Ramos (cell line): Measurements from ENCODE around the gene TENM4.
"Not testable (repeated sequence)": the region's sequence is repeated elsewhere in the genome, so short reads cannot be mapped to it uniquely, and the experiment has no call there.

ENCODE experiments used
- in situ Hi-C: fragments of 300-500 bp; cut with MboI; formaldehyde crosslinking; loops from one replicate; pipeline ENCODE4 v1.14.3; 2022; ENCODE audit warnings: low sequenced_read_pairs; ENCODE audit not compliant: unreplicated experiment

The TENM4 gene

DNA sequence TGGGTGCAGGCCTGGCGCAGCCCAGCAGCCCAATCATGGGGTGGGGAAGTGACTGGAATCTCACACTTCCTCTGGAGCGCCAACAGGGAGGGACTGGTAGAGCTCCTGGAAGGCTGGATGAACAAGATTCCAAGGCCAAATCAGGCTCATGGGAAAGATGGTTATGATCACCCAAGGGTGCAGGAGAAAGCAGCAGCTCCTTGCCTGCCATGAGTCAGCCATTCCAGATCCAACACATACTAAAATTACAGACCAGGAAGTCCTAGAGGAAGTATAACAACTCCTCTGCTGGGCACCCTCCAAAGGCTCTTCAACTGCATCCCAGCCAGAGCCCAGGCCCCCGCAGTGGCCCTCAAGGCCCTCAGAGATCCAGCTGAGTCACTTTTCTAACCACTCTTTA is 427.3 kb downstream of the TENM4 start:
- in situ Hi-C loops: no loop called here

GRCh38 chr11:79011357-79011756 is 429.5 kb downstream of the TENM4 start:
- in situ Hi-C loops: no loop called here

DNA sequence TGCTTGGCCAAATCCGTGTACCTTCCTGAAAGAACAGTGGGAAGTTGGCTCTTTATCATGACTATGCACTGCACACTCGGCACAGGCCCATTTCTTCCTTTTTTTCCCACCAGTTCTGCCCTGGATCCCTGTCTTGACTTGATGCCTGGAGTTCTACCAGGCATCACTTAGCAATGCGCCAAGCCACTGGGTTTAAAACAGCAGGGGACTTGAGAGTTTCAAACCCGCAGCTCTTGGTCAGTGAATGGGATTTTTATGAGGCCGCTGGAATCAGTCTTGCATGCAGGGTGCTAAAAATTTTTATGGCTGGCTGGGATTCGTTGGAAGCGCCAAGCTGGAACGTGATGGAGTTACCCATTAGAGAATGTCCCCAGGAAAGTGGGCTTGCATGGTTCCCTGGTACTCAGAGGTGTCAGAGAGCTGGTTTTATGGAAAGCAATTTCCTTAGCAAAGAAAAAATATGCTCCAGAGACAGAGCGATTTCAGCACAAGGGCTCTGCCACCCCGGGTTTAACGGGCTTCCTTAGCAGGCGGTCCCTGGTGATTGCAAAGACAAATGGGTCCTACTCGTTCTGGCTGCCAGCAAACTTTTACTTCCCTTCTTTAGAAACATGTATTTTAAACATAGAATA is 432.9 kb downstream of the TENM4 start:
- in situ Hi-C loops: no loop called here

GRCh38 chr11:79006854-79007253 is 434.0 kb downstream of the TENM4 start:
- in situ Hi-C loops: no loop called here

- in situ Hi-C loops: no loop called here
Measured at GRCh38 chr11:78996007-78996406, 444.8 kb downstream of the TENM4 start.

- in situ Hi-C loops: no loop called here
Measured at GRCh38 chr11:78995171-78995570, 445.7 kb downstream of the TENM4 start.

GRCh38 chr11:78993802-78994430 is 446.9 kb downstream of the TENM4 start:
- in situ Hi-C loops: no loop called here

- in situ Hi-C loops: no loop called here
Measured at GRCh38 chr11:78991681-78992080, 449.1 kb downstream of the TENM4 start.

GRCh38 chr11:78990261-78990660 is 450.6 kb downstream of the TENM4 start:
- in situ Hi-C loops: no loop called here

DNA sequence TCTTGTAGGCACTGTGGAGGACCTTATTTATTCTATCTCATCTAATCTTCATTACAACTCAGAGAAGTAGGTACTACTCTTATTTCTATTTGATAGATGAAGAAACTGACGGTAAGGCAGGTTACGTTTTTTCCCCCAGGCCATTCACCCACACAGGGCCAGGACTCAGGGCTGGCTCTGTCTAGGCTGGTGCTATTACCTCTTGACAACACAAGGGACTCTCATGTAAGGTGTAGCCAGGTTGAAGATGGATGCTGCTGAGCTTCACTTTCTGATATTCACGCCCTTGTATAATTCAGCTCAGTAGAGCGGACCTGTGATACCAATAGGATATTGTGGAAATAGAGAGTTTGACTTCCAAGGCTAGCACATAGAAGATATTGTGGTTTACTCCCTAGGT is 453.1 kb downstream of the TENM4 start:
- in situ Hi-C loops: no loop called here

DNA sequence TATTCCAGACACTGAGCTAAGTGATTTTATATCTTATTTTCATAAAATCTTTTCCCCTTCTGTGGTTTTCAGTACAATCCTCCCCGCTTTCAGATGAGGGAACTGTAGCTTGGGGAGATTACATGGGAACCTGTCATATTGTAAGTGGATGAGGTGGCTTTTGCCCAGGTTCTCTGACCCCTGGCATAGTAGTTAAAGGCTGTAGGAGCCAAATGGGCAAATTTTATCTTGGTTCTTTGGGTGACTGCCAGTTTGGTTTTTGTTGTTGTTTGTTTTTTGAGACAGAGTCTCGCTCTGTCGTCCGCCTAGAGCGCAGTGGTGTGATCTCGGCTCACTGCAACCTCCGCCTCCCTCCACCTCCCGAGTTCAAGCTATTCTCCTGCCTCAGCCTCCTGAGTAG is 454.5 kb downstream of the TENM4 start:
- in situ Hi-C loops: no loop called here

DNA sequence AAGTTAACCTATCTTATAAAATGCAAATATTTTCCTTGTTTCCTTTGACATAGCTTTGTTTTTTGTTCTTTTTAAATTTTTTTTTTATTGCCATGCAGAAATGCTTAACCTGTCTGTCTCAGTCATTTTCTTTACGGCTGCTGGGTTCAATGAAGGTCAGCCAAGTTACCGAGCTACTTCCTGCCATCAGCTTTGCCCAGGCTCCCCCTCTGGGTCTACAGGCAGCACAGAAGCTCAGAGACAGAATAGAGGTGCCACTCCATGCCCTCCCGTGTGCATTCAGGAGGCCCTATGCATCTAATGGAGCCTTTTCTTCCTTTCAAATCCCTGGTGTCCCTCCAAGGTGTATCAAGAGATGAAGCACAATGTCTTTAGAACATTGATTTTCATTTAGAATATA is 455.2 kb downstream of the TENM4 start:
- in situ Hi-C loops: no loop called here

- in situ Hi-C loops: no loop called here
Measured at GRCh38 chr11:78982473-78982872, 458.4 kb downstream of the TENM4 start.

GRCh38 chr11:78981153-78981552 is 459.7 kb downstream of the TENM4 start:
- in situ Hi-C loops: no loop called here

DNA sequence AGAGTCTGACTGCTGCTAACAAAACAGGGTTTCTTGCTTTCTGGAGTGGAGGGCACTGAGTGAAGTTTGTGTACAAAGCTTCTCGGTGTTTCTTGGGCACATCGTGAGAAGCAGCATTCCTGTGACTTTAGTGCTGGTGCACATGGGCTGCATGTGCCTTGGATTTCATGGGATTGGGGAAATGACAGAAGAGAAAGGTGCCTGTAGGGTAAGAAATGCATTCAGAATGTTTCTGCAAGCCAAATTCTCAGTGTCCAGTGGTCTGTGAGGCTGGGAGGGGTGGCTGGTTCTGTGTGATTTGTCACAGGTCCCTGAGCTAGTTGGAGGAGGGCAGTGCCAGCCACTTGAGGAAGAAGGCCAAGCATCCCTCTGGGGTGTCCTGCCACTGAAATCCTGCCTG is 462.0 kb downstream of the TENM4 start:
- in situ Hi-C loops: no loop called here

DNA sequence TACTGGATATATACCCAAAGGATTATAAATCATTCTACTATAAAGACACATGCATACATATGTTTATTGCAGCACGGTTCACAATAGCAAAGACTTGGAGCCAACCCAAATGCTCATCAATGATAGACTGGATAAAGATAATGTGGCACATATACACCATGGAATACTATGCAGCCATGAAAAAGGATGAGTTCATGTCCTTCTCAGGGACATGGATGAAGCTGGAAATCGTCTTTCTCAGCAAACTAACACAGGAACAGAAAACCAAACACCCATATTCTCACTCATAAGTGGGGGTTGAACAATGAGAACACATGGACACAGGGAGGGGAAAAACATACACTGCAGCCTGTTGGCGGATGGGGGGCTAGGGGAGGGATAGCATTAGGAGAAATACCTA is 463.0 kb downstream of the TENM4 start:
- in situ Hi-C loops: not testable (repeated sequence)

- in situ Hi-C loops: no loop called here
Measured at GRCh38 chr11:78977009-78977408, 463.8 kb downstream of the TENM4 start.

DNA sequence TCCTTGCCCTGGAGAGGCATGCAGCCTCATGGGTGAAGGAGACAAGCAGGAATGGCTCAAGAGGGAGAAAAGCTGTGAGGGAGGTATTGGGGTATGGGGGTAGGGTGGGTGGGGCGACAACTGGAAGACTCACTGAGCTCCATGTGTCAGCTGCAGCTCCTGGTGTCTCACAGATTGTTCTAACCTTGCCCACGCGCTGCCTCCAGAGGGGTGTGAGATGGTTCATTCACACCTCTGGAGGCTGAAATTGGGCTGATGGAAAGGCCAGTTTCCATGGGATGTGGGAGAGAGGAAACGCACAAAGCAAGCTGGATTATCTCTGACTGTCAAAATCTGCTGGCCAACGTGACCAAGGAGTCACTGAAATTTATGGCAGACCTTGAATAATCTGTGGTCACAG is 465.7 kb downstream of the TENM4 start:
- in situ Hi-C loops: no loop called here

DNA sequence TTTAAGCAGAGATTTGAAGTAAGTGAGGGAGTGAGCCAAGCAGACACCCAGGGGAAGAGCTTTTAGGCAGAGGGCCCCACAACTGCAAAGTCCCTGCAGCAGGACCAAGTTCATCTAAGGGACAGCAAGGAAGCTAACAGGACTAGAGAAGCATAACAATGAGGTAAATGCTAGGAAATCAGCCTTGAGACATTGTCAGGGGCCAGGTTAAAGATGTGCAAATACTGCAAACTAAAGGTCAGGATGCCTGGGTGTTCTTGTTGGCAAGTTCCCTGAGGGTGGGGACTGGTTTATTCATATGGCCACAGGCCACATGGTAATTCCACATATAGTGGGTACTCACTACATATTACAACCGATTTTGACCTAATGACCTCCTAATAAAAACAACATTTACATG is 467.0 kb downstream of the TENM4 start:
- in situ Hi-C loops: no loop called here

GRCh38 chr11:78972590-78972989 is 468.2 kb downstream of the TENM4 start:
- in situ Hi-C loops: no loop called here

DNA sequence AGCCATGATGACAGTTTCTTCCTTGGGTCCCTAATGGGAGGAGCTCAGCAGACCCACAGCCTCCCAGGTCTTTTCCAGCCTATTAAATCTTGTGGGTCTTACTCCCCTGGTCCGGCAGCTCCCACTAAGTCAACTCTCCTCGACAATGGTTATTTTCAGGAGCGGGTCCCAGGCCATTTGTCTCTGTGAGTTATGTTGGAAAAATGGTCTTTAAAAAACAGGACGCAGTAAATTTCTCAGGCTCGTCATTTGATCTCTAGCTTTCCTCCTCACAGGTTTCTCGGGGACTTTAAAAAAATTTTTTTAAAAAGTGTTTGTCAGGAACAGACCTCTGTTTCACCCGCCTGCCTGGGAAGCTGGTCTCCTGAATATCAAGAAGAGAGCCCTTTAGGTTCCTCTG is 468.7 kb downstream of the TENM4 start:
- in situ Hi-C loops: no loop called here

DNA sequence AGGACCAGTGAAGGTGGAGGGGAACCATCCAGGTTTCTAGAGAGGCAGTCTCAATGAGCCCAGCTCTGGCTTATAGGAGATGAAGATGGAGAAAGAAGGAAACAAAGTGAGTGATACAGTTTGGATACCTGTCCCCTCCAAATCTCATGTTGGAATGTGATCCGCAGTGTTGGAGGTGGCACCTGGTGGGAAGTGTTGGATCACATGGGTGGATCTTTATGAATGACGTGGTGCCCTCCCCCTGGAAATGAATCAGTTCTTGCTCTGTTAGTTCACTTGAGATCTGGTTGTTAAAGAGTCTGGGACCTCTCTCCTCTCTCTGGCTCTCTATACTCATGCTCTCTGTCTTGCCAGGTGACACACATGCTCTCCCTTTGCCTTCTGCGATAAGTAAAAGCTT is 473.0 kb downstream of the TENM4 start:
- in situ Hi-C loops: no loop called here
